ENCODE results near the gene LIM2.

LIM2 gene

GRCh38 chr19:51366389-51367254 is 21.2 kb downstream of the LIM2 start:
- Histone ChIP-seq H3K9ac (ENCODE audit: low read depth in 1 of 2, low read length in 2 of 2) (peak overlapping the region; percentile 96 to 98), H3K9me3 (ENCODE audit: control insufficient read depth in 1 of 2, low read length in 2 of 2) (no peaks in the 10 kb centered on the region), H3K4me1 (ENCODE audit: control insufficient read depth in 1 of 2, insufficient read depth in 2 of 2, low read length in 2 of 2) (peaks cover 9 to 38% of the 10 kb centered on the region in 2 donors), H3K4me3 (ENCODE audit: low read depth in 1 of 2, low read length in 2 of 2) (peak overlapping the region; percentile 90 to 96), H3K36me3 (ENCODE audit: control insufficient read depth in 1 of 2, insufficient read depth in 2 of 2, low read length in 2 of 2) (no peaks in the 10 kb centered on the region), H3K27ac (ENCODE audit: low read depth, low read length) (peak overlapping the region; percentile 90), H3K27me3 (ENCODE audit: control insufficient read depth in 1 of 2, insufficient read depth in 2 of 2, low read length in 2 of 2) (no peaks in the 10 kb centered on the region)

GRCh38 chr19:51365965-51366388 is 21.8 kb downstream of the LIM2 start, which contains the start of gene ETFB:
Gene ETFB, minus strand, starts transcription at chr19:51366388. Its CDS starts 62 bp downstream, at chr19:51366326.
- peaks cover 9 to 38% of the 10 kb centered on the region in 2 donors for H3K4me1 ChIP-seq (ENCODE audit: control insufficient read depth in 1 of 2, insufficient read depth in 2 of 2, low read length in 2 of 2)
- H3K27me3 ChIP-seq (ENCODE audit: control insufficient read depth in 1 of 2, insufficient read depth in 2 of 2, low read length in 2 of 2): no peaks in the 10 kb centered on the region
- H3K9me3 ChIP-seq (ENCODE audit: control insufficient read depth in 1 of 2, low read length in 2 of 2): no peaks in the 10 kb centered on the region
- H3K4me3 ChIP-seq (ENCODE audit: low read depth in 1 of 2, low read length in 2 of 2): peak within 1 kb of the TSS; percentile 90 to 96
- H3K27ac ChIP-seq (ENCODE audit: low read depth, low read length): peak within 1 kb of the TSS; percentile 90
- H3K36me3 ChIP-seq (ENCODE audit: control insufficient read depth in 1 of 2, insufficient read depth in 2 of 2, low read length in 2 of 2): no peaks in the 10 kb centered on the region
- peak within 1 kb of the TSS; percentile 96 to 98 for H3K9ac ChIP-seq (ENCODE audit: low read depth in 1 of 2, low read length in 2 of 2)

DNA sequence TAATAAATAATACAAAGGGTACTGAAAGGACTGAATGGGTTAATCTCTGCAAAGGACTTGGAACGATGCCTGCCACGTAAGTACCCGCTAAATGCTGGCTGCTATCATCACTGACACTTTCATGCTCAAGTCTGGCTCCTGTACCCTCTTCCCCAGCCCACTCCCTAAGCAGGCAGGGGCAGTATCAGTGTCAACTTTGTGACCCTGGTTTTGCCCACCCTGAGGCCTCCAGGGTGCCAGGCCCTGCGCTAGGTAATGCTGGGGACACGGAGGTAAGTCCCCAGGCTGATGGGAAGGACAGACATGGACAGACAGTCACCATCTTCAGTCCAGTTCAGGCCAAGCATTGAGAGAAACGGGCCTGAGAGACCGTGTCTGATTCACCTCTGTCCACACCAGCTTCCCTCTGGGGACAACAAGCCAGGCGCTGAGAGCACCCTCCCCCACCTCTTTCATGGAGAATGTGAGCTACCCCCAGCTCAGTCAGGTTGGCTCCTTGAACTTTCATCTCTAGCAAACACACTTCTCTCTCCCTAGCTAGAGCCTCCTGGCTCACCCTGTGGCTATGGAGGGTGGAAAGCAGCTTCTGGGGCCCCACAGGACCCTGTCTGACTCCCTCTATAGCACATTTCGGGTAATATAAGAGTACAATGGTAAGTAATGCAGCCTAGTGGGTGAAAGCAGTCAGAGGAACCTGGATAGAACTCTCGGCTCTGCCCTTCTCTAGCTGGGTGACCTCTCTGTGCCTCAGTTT is 22.4 kb downstream of the LIM2 start:
- Histone ChIP-seq H3K9me3 (ENCODE audit: control insufficient read depth in 1 of 2, low read length in 2 of 2) (no peaks in the 10 kb centered on the region), H3K4me1 (ENCODE audit: control insufficient read depth in 1 of 2, insufficient read depth in 2 of 2, low read length in 2 of 2) (peaks cover 9 to 38% of the 10 kb centered on the region in 2 donors), H3K36me3 (ENCODE audit: control insufficient read depth in 1 of 2, insufficient read depth in 2 of 2, low read length in 2 of 2) (no peaks in the 10 kb centered on the region), H3K9ac (ENCODE audit: low read depth in 1 of 2, low read length in 2 of 2) (peak overlapping the region; percentile 90 to 94), H3K4me3 (ENCODE audit: low read depth in 1 of 2, low read length in 2 of 2) (peak overlapping the region; percentile 90 to 96), H3K27me3 (ENCODE audit: control insufficient read depth in 1 of 2, insufficient read depth in 2 of 2, low read length in 2 of 2) (no peaks in the 10 kb centered on the region), H3K27ac (ENCODE audit: low read depth, low read length) (peak overlapping the region; percentile 85)

- Histone ChIP-seq H3K4me3 (ENCODE audit: low read depth in 1 of 2, low read length in 2 of 2) (peak overlapping the region; percentile 39 to 40), H3K27ac (ENCODE audit: low read depth, low read length) (no peak overlapping the region), H3K9me3 (ENCODE audit: control insufficient read depth in 1 of 2, low read length in 2 of 2) (no peaks in the 10 kb centered on the region), H3K9ac (ENCODE audit: low read depth in 1 of 2, low read length in 2 of 2) (peak overlapping the region; percentile 17 to 69), H3K4me1 (ENCODE audit: control insufficient read depth in 1 of 2, insufficient read depth in 2 of 2, low read length in 2 of 2) (peaks cover 9 to 38% of the 10 kb centered on the region in 2 donors), H3K27me3 (ENCODE audit: control insufficient read depth in 1 of 2, insufficient read depth in 2 of 2, low read length in 2 of 2) (no peaks in the 10 kb centered on the region), H3K36me3 (ENCODE audit: control insufficient read depth in 1 of 2, insufficient read depth in 2 of 2, low read length in 2 of 2) (no peaks in the 10 kb centered on the region)
Observed at GRCh38 chr19:51364200-51365106, 23.3 kb downstream of the LIM2 start.

GRCh38 chr19:51361239-51361638 is 26.5 kb downstream of the LIM2 start:
- no peak overlapping the region for H3K27ac ChIP-seq (ENCODE audit: low read depth, low read length)
- H3K4me3 ChIP-seq (ENCODE audit: low read depth in 1 of 2, low read length in 2 of 2): no peak overlapping the region
- H3K9ac ChIP-seq (ENCODE audit: low read depth in 1 of 2, low read length in 2 of 2): no peak overlapping the region

GRCh38 chr19:51359294-51359693 is 28.5 kb downstream of the LIM2 start:
- Histone ChIP-seq H3K4me3 (ENCODE audit: low read depth in 1 of 2, low read length in 2 of 2) (no peak overlapping the region), H3K27me3 (ENCODE audit: control insufficient read depth in 1 of 2, insufficient read depth in 2 of 2, low read length in 2 of 2) (no peaks in the 10 kb centered on the region), H3K9ac (ENCODE audit: low read depth in 1 of 2, low read length in 2 of 2) (no peak overlapping the region), H3K36me3 (ENCODE audit: control insufficient read depth in 1 of 2, insufficient read depth in 2 of 2, low read length in 2 of 2) (peaks cover under 1 to 5% of the 10 kb centered on the region in 2 donors), H3K4me1 (ENCODE audit: control insufficient read depth in 1 of 2, insufficient read depth in 2 of 2, low read length in 2 of 2) (peaks cover 5 to 19% of the 10 kb centered on the region in 2 donors), H3K9me3 (ENCODE audit: control insufficient read depth in 1 of 2, low read length in 2 of 2) (no peaks in the 10 kb centered on the region), H3K27ac (ENCODE audit: low read depth, low read length) (no peak overlapping the region)

More at GRCh38 chr19:51361239-51361638, 26.5 kb downstream of the LIM2 start:
- Histone ChIP-seq H3K9me3 (ENCODE audit: control insufficient read depth in 1 of 2, low read length in 2 of 2) (no peaks in the 10 kb centered on the region), H3K27me3 (ENCODE audit: control insufficient read depth in 1 of 2, insufficient read depth in 2 of 2, low read length in 2 of 2) (no peaks in the 10 kb centered on the region), H3K4me1 (ENCODE audit: control insufficient read depth in 1 of 2, insufficient read depth in 2 of 2, low read length in 2 of 2) (peaks cover 9 to 31% of the 10 kb centered on the region in 2 donors), H3K36me3 (ENCODE audit: control insufficient read depth in 1 of 2, insufficient read depth in 2 of 2, low read length in 2 of 2) (no peaks in the 10 kb centered on the region)

DNA sequence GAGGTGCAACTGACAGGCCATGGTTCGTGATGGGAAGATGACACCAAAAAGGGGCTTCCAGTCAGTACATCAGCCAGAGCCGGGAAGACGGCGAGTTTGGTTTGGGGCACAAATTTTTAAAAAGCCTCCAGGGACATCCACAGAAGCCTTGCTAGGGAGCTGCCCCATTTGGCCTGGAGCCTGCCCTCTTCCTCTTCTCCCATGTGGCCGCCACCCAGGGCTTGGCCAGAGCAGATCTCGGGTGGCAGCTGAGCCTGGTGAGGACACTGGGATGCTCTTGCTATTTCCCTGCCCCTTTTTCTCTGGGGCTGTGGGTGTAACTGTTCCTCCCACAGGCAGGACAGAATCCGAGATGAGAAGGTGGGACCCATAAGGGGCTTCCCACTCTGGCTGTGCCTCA is 29.8 kb downstream of the LIM2 start:
- peaks cover under 1 to 6% of the 10 kb centered on the region in 2 donors for H3K4me1 ChIP-seq (ENCODE audit: control insufficient read depth in 1 of 2, insufficient read depth in 2 of 2, low read length in 2 of 2)
- peaks cover 4 to 10% of the 10 kb centered on the region in 2 donors for H3K36me3 ChIP-seq (ENCODE audit: control insufficient read depth in 1 of 2, insufficient read depth in 2 of 2, low read length in 2 of 2)
- H3K27me3 ChIP-seq (ENCODE audit: control insufficient read depth in 1 of 2, insufficient read depth in 2 of 2, low read length in 2 of 2): no peaks in the 10 kb centered on the region
- no peak overlapping the region for H3K4me3 ChIP-seq (ENCODE audit: low read depth in 1 of 2, low read length in 2 of 2)
- H3K9ac ChIP-seq (ENCODE audit: low read depth in 1 of 2, low read length in 2 of 2): no peak overlapping the region
- H3K9me3 ChIP-seq (ENCODE audit: control insufficient read depth in 1 of 2, low read length in 2 of 2): no peaks in the 10 kb centered on the region
- H3K27ac ChIP-seq (ENCODE audit: low read depth, low read length): no peak overlapping the region

DNA sequence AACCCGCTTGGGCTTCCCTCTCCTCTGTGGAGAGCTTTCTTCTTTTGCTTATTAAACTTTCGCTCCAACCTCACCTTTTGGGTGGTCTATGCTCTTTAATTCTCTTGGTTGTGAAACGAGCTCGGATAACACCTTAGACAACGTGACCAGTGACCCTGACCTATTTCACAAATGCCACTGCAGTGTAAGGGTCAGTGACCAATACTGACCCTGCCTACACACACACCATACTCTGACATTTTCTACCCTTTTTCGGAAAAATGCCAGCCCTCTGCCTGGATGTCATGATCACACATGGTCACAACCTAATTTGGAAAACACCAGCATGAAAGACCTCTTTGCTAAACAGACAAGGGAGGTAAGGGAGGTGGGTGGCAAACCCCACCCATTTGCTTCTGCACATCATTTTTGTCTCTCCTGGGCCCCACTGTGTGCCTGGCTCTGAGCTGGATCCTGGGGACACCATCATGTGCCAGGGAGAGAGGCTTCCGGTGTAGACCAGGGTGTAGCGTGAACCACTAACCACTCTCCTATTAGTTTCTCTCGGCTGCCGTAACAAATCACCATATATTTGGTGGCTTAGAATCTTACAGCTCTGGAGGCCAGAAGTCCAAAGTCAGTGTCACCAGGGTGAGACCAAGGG is 31.5 kb downstream of the LIM2 start:
- Histone ChIP-seq H3K36me3 (ENCODE audit: control insufficient read depth in 1 of 2, insufficient read depth in 2 of 2, low read length in 2 of 2) (peaks cover 11 to 27% of the 10 kb centered on the region in 2 donors), H3K27ac (ENCODE audit: low read depth, low read length) (no peak overlapping the region), H3K9me3 (ENCODE audit: control insufficient read depth in 1 of 2, low read length in 2 of 2) (no peaks in the 10 kb centered on the region), H3K9ac (ENCODE audit: low read depth in 1 of 2, low read length in 2 of 2) (no peak overlapping the region), H3K27me3 (ENCODE audit: control insufficient read depth in 1 of 2, insufficient read depth in 2 of 2, low read length in 2 of 2) (no peaks in the 10 kb centered on the region), H3K4me3 (ENCODE audit: low read depth in 1 of 2, low read length in 2 of 2) (no peak overlapping the region), H3K4me1 (ENCODE audit: control insufficient read depth in 1 of 2, insufficient read depth in 2 of 2, low read length in 2 of 2) (no peaks in the 10 kb centered on the region)

GRCh38 chr19:51354742-51355148 is 33.0 kb downstream of the LIM2 start:
- Histone ChIP-seq H3K27me3 (ENCODE audit: control insufficient read depth in 1 of 2, insufficient read depth in 2 of 2, low read length in 2 of 2) (no peaks in the 10 kb centered on the region), H3K27ac (ENCODE audit: low read depth, low read length) (no peak overlapping the region), H3K4me1 (ENCODE audit: control insufficient read depth in 1 of 2, insufficient read depth in 2 of 2, low read length in 2 of 2) (no peaks in the 10 kb centered on the region), H3K36me3 (ENCODE audit: control insufficient read depth in 1 of 2, insufficient read depth in 2 of 2, low read length in 2 of 2) (peaks cover 16 to 42% of the 10 kb centered on the region in 2 donors), H3K9ac (ENCODE audit: low read depth in 1 of 2, low read length in 2 of 2) (no peak overlapping the region), H3K9me3 (ENCODE audit: control insufficient read depth in 1 of 2, low read length in 2 of 2) (no peaks in the 10 kb centered on the region), H3K4me3 (ENCODE audit: low read depth in 1 of 2, low read length in 2 of 2) (no peak overlapping the region)

All from duodenal mucosa (tissue), 2 donors.